Measurements from ENCODE around the gene CDH18.

CDH18 gene

GRCh38 chr5:19987612-19988361 is at the start of gene CDH18:
TSS of gene CDH18 (minus strand) at chr5:19988200. CDS start at chr5:19838986, 149,214 bp downstream.
- DNase-seq = no peak

GRCh38 chr5:20034717-20035116 is 46.7 kb upstream of the CDH18 start:
- DNase-seq = no peak

GRCh38 chr5:20033881-20034280 is 45.9 kb upstream of the CDH18 start:
- no peak for DNase-seq

GRCh38 chr5:20032896-20033295 is 44.9 kb upstream of the CDH18 start:
- no peak for DNase-seq

- no peak for DNase-seq
Measured at GRCh38 chr5:20030125-20030524, 42.1 kb upstream of the CDH18 start.

GRCh38 chr5:20029266-20029665 is 41.3 kb upstream of the CDH18 start:
- DNase-seq = no peak

GRCh38 chr5:20028506-20028905 is 40.5 kb upstream of the CDH18 start:
- no peak for DNase-seq

GRCh38 chr5:20023686-20024180 is 35.7 kb upstream of the CDH18 start:
- no peak for DNase-seq

- DNase-seq = no peak
Measured at GRCh38 chr5:20020247-20020646, 32.2 kb upstream of the CDH18 start.

- DNase-seq = no peak
Measured at GRCh38 chr5:20017021-20017420, 29.0 kb upstream of the CDH18 start.

- DNase-seq = no peak
Measured at GRCh38 chr5:20000416-20000815, 12.4 kb upstream of the CDH18 start.

GRCh38 chr5:19988457-19988856 is 457 bp upstream of the CDH18 start:
- no peak for DNase-seq

- DNase-seq = no peak
Measured at GRCh38 chr5:19986806-19987205, 1.2 kb downstream of the CDH18 start.

- DNase-seq = no peak
Measured at GRCh38 chr5:19986031-19986619, 1.9 kb downstream of the CDH18 start.

GRCh38 chr5:19978476-19978875 is 9.5 kb downstream of the CDH18 start:
- no peak for DNase-seq

- DNase-seq = no peak
Measured at GRCh38 chr5:19977099-19977498, 10.9 kb downstream of the CDH18 start.

- no peak for DNase-seq
Measured at GRCh38 chr5:19975795-19976194, 12.2 kb downstream of the CDH18 start.

GRCh38 chr5:19960451-19960850 is 27.5 kb downstream of the CDH18 start:
- DNase-seq = no peak

GRCh38 chr5:19959830-19960384 is 28.1 kb downstream of the CDH18 start:
- DNase-seq = no peak

- no peak for DNase-seq
Measured at GRCh38 chr5:19950897-19951296, 37.1 kb downstream of the CDH18 start.

GRCh38 chr5:19940192-19940591 is 47.8 kb downstream of the CDH18 start:
- no peak for DNase-seq

GRCh38 chr5:19930451-19930850 is 57.5 kb downstream of the CDH18 start:
- no peak for DNase-seq

- DNase-seq = no peak
Measured at GRCh38 chr5:19928562-19929421, 59.2 kb downstream of the CDH18 start.
